Neural cell (in vitro differentiated cells): Measurements from ENCODE around the gene TCN1.

Source experiments
- EZH2 ChIP-seq: fragments of 200-600, 300-800 bp; shearing (Covaris generic), sonication (generic); IDR thresholded peaks from 2 replicates; pipeline ENCODE4 v1.6.1; 2014; ENCODE audit warnings: antibody characterized with exemption, low read length, borderline replicate concordance, mild to moderate bottlenecking; ENCODE audit not compliant: insufficient read depth, poor library complexity, severe bottlenecking
- POLR2AphosphoS5 ChIP-seq: IDR thresholded peaks from 2 replicates; pipeline ENCODE4 v1.6.1; 2012
- TF ChIP-seq, protein P1 (sequence below): fragments of 450-650 bp; IDR thresholded peaks from 2 replicates; pipeline ENCODE4 v1.5.1; 2014; ENCODE audit warnings: antibody characterized with exemption, mild to moderate bottlenecking, moderate library complexity; ENCODE audit not compliant: poor library complexity, severe bottlenecking

DNA sequence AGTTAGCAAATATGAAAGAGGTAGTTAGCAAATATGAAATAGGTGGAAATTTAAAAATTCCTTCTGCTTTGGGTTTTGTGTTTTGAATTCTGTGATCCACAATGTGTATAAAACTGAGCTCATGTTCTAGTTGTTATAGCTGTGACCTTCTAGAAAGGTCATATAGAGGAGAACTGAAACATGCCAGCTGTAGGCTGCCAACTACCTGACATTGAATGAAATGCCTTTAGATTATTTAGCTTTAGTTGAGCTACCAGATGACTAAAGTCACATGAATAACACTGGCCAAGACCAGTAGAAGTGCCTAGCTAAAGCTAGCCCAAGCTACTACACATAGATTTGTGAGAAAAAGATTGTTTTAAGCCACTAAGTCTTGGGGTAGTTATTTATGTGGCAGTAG lies 5.8 kb upstream of the TCN1 start:
- TF ChIP-seq, protein P1, sequence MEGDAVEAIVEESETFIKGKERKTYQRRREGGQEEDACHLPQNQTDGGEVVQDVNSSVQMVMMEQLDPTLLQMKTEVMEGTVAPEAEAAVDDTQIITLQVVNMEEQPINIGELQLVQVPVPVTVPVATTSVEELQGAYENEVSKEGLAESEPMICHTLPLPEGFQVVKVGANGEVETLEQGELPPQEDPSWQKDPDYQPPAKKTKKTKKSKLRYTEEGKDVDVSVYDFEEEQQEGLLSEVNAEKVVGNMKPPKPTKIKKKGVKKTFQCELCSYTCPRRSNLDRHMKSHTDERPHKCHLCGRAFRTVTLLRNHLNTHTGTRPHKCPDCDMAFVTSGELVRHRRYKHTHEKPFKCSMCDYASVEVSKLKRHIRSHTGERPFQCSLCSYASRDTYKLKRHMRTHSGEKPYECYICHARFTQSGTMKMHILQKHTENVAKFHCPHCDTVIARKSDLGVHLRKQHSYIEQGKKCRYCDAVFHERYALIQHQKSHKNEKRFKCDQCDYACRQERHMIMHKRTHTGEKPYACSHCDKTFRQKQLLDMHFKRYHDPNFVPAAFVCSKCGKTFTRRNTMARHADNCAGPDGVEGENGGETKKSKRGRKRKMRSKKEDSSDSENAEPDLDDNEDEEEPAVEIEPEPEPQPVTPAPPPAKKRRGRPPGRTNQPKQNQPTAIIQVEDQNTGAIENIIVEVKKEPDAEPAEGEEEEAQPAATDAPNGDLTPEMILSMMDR, result no peak
- TF ChIP-seq EZH2 (no peak), POLR2AphosphoS5 (no peak)
